Measurements from ENCODE around the gene IL4I1.

Gene IL4I1

DNA sequence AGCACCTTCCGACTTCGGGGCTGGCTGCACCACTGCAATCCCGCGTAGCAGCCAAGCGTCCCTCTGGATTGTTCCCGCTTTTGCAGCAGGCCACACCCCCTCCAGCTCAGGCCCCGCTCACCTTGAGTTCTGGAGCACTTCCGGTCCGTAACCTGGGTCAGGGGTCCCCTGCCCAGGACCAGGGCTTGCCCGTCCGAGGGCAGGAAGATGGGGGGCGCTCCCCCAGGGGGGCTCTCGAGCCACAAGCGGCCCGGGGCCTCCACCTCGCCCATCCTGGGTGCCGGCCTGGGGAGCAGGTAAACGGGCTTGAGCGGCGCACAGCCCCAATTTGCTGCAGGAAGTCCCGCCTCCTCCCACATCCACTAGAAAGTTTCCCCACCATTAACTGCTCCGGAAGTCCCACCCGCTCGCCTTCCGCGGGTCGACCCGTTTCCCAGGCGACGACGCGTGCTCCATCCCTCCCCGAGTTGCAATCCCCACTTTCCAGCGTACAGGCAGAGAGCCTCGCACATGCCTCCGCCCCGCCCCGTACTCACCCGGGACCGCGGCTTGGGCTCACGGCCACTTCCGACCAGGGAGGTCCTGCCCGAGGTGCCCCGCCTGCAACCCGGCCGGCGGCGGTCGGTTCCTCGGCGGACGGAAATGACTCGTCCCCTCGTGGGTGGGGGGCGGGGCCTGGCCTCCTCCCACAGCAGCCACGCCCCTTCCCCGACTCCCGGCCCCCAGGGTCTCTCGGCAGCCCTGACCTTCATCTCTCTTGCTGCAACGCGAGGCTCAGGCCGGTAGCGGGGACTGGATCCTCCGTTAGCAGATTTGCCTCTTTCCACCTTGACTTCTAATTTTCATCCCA lies 29.5 kb downstream of the IL4I1 start, which contains the start of gene PNKP:
PNKP (minus strand) TSS at position 644 of the 850 bp plus-strand sequence; CDS start at position 272, 372 bp downstream.
- Mint-ChIP-seq H3K36me3 (ENCODE audit: insufficient read depth) (peaks cover 53% of the 10 kb centered on the region), H3K9me3 (no peaks in the 10 kb centered on the region), H3K4me3 (no peak within 1 kb of the TSS), H3K4me1 (ENCODE audit: low read depth in 2 of 2) (peaks cover 37 to 41% of the 10 kb centered on the region in 2 donors), H3K27me3 (no peaks in the 10 kb centered on the region), H3K27ac (peak within 1 kb of the TSS in 1 of 2 donors; percentile 95)
- DNase-seq: peak; percentile 82 to 84 (median 83)
- ATAC-seq (replicated peaks): peak; percentile 51

- Mint-ChIP-seq H3K36me3 (ENCODE audit: insufficient read depth) (peaks cover 68% of the 10 kb centered on the region), H3K4me3 (no peak overlapping the region), H3K27ac (peak overlapping the region in 1 of 2 donors; percentile 79), H3K27me3 (no peaks in the 10 kb centered on the region), H3K4me1 (ENCODE audit: low read depth in 2 of 2) (peaks cover 30 to 35% of the 10 kb centered on the region in 2 donors), H3K9me3 (no peaks in the 10 kb centered on the region)
- ATAC-seq (replicated peaks) (no peak), DNase-seq (no peak)
These were observed 31.8 kb downstream of the IL4I1 start for GRCh38 chr19:49864890-49865289.

DNA sequence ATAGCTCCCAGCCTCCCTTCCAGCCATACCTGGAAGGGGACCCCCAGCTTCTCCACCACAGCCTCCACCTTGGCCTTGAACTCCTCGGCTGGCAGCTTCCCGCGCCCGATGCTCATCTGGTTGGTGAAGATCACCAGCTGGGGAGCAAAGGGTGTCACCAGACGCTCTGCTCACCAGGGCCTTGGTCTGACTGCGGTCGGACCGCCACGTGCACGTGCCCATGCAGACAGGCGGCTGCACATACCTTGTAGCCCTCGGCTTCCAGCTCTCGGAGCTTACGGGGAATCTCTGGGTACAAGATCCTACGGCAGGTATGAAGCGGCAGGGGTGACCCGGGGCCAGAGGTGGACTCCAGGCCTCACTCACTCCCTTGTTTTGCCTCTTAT lies 32.8 kb downstream of the IL4I1 start:
- Mint-ChIP-seq H3K27me3 (no peaks in the 10 kb centered on the region), H3K36me3 (ENCODE audit: insufficient read depth) (peaks cover 73% of the 10 kb centered on the region), H3K4me3 (no peak overlapping the region), H3K27ac (no peak overlapping the region), H3K4me1 (ENCODE audit: low read depth in 2 of 2) (peaks cover 30 to 35% of the 10 kb centered on the region in 2 donors), H3K9me3 (no peaks in the 10 kb centered on the region)
- DNase-seq (no peak), ATAC-seq (replicated peaks) (no peak)

DNA sequence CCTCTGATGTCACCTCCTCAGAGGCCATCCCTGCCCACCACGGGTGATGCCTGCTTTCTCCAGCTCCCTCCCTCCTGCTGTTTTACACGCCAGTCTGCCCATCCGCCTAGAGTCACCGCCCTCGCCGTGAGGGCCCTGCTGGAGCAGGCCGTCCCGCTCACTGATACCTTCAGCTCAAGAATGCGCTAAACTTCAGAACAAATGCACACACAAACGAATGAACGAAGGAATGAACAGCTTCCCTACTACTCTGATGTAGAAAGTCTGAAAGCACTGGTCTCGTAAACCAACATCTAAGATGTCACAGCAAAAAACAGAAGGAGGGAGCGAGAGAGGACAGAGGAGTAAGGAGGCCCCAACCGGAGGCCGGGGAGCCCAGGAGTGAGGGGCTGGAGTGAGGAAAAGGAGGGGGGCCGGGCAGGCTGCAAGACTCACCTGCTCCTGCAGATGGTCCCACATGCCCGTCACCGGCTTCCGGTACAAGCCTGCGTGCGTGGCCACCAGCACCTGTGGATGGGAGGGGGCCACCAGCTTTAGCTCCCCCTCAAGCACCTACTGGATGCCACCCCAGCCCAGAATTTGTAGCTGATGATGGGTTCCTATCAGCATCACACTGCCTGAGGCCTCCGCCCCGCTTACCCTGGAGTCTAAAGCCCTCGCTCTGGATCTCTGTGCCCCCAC lies 33.3 kb downstream of the IL4I1 start:
- no peak overlapping the region for H3K4me3 Mint-ChIP-seq

GRCh38 chr19:49862391-49863253 lies 34.1 kb downstream of the IL4I1 start:
- Mint-ChIP-seq H3K4me3 (no peak overlapping the region), H3K4me1 (ENCODE audit: low read depth in 2 of 2) (peaks cover 25 to 27% of the 10 kb centered on the region in 2 donors), H3K9me3 (no peaks in the 10 kb centered on the region), H3K27ac (peak overlapping the region; percentile 47 to 80), H3K36me3 (ENCODE audit: insufficient read depth) (peaks cover 72% of the 10 kb centered on the region), H3K27me3 (no peaks in the 10 kb centered on the region)
- no peak for DNase-seq
- ATAC-seq (replicated peaks): no peak

More for the DNA sequence above, 33.3 kb downstream of the IL4I1 start:
- Mint-ChIP-seq H3K27ac (peak overlapping the region; percentile 47 to 80), H3K27me3 (no peaks in the 10 kb centered on the region), H3K9me3 (no peaks in the 10 kb centered on the region), H3K4me1 (ENCODE audit: low read depth in 2 of 2) (peaks cover 30 to 34% of the 10 kb centered on the region in 2 donors), H3K36me3 (ENCODE audit: insufficient read depth) (peaks cover 72% of the 10 kb centered on the region)
- DNase-seq (no peak), ATAC-seq (replicated peaks) (no peak)

- peaks cover 18 to 21% of the 10 kb centered on the region in 2 donors for H3K4me1 Mint-ChIP-seq (ENCODE audit: low read depth in 2 of 2)
- H3K9me3 Mint-ChIP-seq: no peaks in the 10 kb centered on the region
- no peak overlapping the region for H3K27ac Mint-ChIP-seq
- peaks cover 69% of the 10 kb centered on the region for H3K36me3 Mint-ChIP-seq (ENCODE audit: insufficient read depth)
- no peaks in the 10 kb centered on the region for H3K27me3 Mint-ChIP-seq
- no peak overlapping the region for H3K4me3 Mint-ChIP-seq
- ATAC-seq (replicated peaks) (peak; percentile 16), DNase-seq (no peak)
These were observed 34.9 kb downstream of the IL4I1 start for GRCh38 chr19:49861541-49862378.

DNA sequence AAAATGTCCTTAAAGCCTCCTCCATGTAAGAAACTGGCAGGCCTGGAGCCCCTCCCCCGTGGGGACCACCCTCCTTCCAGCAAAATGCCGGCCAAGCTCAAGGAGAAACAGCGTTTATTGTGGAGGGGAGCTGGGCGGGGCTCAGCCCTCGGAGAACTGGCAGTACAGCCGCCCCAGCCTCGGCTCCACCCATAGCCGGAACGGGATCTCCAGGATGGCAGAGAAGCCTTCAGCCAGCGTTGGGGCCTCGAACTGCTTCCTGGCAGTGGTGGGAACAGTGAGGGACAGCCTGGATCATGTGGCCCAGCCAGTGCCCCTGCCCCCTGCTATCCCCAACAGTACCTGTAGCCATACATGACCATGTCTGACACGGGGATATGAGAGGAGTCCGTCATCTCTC lies 35.6 kb downstream of the IL4I1 start:
- H3K27ac Mint-ChIP-seq: peak overlapping the region in 1 of 2 donors; percentile 41
- peaks cover 11 to 14% of the 10 kb centered on the region in 2 donors for H3K4me1 Mint-ChIP-seq (ENCODE audit: low read depth in 2 of 2)
- H3K4me3 Mint-ChIP-seq: no peak overlapping the region
- H3K27me3 Mint-ChIP-seq: no peaks in the 10 kb centered on the region
- H3K36me3 Mint-ChIP-seq (ENCODE audit: insufficient read depth): peaks cover 63% of the 10 kb centered on the region
- DNase-seq (no peak), ATAC-seq (replicated peaks) (no peak)
- no peaks in the 10 kb centered on the region for H3K9me3 Mint-ChIP-seq

DNA sequence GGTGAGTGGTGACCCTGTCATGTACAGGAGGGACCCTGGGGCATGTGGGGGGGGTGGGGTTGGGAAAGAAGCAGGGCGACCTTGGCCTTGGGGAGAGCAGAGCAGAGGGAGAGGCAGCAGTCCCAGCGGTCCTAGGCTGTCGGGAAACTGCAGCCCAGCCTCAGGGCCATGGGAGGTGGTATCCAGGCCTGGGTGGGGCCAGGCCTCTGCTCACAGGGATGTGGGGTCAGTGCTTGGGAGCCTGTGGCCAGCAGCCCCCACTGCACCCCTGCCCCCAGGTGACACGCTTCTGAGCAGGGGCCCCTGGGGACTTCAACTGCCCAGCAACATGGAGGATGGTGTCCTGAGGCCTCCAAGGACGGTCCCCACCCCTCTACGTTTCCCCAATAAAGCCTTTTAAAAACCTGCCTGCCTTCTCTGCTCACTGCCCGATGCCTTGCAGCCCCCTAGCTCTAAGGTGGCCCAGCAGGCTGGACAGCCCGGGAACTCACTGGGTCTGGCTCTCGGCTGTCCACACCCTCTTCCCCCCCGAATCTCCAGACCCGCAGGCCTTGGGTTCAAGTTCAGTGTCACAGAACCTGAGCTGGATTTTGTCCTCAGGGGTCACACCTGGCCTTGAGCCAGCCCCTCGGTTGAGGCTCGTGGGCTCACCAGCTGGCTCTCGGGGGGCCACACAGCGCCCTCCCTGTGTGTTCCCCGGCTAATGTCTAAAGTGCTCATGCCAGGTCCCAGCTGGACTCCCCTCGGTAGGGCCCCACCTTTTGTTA lies 36.2 kb downstream of the IL4I1 start:
- DNase-seq (no peak), ATAC-seq (replicated peaks) (no peak)
- Mint-ChIP-seq H3K4me1 (ENCODE audit: low read depth in 2 of 2) (peaks cover 5 to 10% of the 10 kb centered on the region in 2 donors), H3K36me3 (ENCODE audit: insufficient read depth) (peaks cover 62% of the 10 kb centered on the region), H3K27ac (peak overlapping the region; percentile 49 to 77), H3K4me3 (no peak overlapping the region), H3K27me3 (no peaks in the 10 kb centered on the region), H3K9me3 (no peaks in the 10 kb centered on the region)

DNA sequence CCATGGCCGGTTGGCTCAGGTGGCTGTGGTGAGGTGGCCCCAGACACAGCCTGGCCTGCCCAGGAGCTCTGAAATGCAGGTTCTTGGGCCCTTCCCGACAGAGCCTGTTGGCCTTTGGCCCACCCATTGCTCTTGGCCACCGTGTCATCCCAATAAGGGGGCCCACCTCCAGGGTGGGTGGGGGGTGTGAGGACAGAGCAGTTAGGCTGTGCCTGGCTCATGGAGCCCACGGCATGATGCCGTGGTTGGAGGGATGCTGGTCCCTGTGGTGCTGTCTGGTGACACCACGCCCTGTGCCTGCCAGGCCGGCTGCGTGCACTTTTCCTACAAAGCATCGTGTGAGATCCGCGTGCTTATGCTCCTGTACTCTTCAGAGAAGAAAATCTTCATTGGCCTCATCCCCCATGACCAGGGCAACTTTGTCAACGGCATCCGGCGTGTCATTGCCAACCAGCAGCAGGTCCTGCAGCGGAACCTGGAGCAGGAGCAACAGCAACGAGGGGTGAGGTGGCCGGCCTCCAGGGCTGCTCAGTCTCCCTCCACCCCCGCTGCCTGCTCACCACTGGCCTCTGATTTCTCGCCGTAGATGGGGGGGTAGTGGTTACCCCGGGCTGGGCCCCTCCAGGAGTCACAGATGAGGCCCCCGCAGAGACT lies 36.9 kb downstream of the IL4I1 start:
- Mint-ChIP-seq H3K27me3 (no peaks in the 10 kb centered on the region), H3K36me3 (ENCODE audit: insufficient read depth) (peaks cover 60% of the 10 kb centered on the region), H3K9me3 (no peaks in the 10 kb centered on the region), H3K27ac (peak overlapping the region; percentile 49 to 77), H3K4me3 (no peak overlapping the region), H3K4me1 (ENCODE audit: low read depth in 2 of 2) (peaks cover 4 to 7% of the 10 kb centered on the region in 2 donors)
- DNase-seq (no peak), ATAC-seq (replicated peaks) (no peak)

GRCh38 chr19:49858088-49858985 lies 38.4 kb downstream of the IL4I1 start:
- Mint-ChIP-seq H3K27me3 (no peaks in the 10 kb centered on the region), H3K36me3 (ENCODE audit: insufficient read depth) (peaks cover 48% of the 10 kb centered on the region), H3K9me3 (no peaks in the 10 kb centered on the region), H3K4me1 (ENCODE audit: low read depth in 2 of 2) (peaks cover 9 to 11% of the 10 kb centered on the region in 2 donors), H3K27ac (peak overlapping the region in 1 of 2 donors; percentile 77), H3K4me3 (no peak overlapping the region)
- no peak for DNase-seq
- no peak for ATAC-seq (replicated peaks)

DNA sequence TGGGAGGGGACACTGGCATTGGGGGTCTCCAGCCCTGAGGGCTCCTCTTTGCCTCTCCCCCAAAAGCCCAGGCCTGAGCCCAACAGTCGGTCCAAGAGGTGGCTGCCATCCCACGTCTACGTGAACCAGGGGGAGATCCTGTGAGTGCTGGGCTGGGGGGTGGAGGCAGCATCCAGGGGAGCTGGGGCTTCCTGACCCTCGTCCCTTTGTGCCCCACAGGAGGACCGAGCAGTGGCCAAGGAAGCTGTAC lies 38.9 kb downstream of the IL4I1 start:
- peaks cover 6 to 9% of the 10 kb centered on the region in 2 donors for H3K4me1 Mint-ChIP-seq (ENCODE audit: low read depth in 2 of 2)
- no peaks in the 10 kb centered on the region for H3K9me3 Mint-ChIP-seq
- no peak overlapping the region for H3K4me3 Mint-ChIP-seq
- H3K36me3 Mint-ChIP-seq (ENCODE audit: insufficient read depth): peaks cover 43% of the 10 kb centered on the region
- ATAC-seq (replicated peaks) (no peak), DNase-seq (no peak)
- no peaks in the 10 kb centered on the region for H3K27me3 Mint-ChIP-seq
- peak overlapping the region in 1 of 2 donors; percentile 77 for H3K27ac Mint-ChIP-seq

Measured in effector memory CD8-positive, alpha-beta T cell (primary cell).